Right ventricle myocardium superior (tissue), 1 donor: ENCODE measurements around the gene KCTD14. TPM values are rescaled to one million over a fixed set of nuclear protein-coding genes. Genes with fewer than 3 reads are reported as not detected.
"Not testable (repeated sequence)": the region's sequence is repeated elsewhere in the genome, so short reads cannot be mapped to it uniquely, and the experiment has no call there.

ENCODE experiments used
- ATAC-seq: fragments of 200-7000 bp; cut with Tn5 transposase; one replicate; pipeline ENCODE4 v1.9.1; 2020; ENCODE audit warnings: mild to moderate bottlenecking; ENCODE audit not compliant: poor library complexity
- DNase-seq: peaks from one replicate; pipeline ENCODE4 v3.0.0-alpha.2; 2020
- intact Hi-C: fragments of 100-400 bp; cut with DNase I; formaldehyde crosslinking; loops from one replicate; pipeline ENCODE4 v1.11.2; 2022
- total RNA-seq: library from RNA; stranded (reverse); fragmentation: NEBNext Ultra II Directional; extraction: Animal tissue kit (Norgen Biotek cat#: 25700); gene quantifications from one replicate; pipeline ENCODE4 v1.2.1, GENCODE V29; 2021
- donor health status: DM: no; HTN: yes; CAD: no; lungs with severe emphysema.

The KCTD14 gene
- total RNA-seq, 1 donor from 2014 or later: not detected

GRCh38 chr11:78032090-78032489, 9.0 kb upstream of the KCTD14 start:
- intact Hi-C loops: no loop called here
- DNase-seq: no peak
- ATAC-seq: no peak

- no peak for DNase-seq
- no peak for ATAC-seq
- intact Hi-C loops: no loop called here
These were observed 8.6 kb upstream of the KCTD14 start for GRCh38 chr11:78031629-78032028.

DNA sequence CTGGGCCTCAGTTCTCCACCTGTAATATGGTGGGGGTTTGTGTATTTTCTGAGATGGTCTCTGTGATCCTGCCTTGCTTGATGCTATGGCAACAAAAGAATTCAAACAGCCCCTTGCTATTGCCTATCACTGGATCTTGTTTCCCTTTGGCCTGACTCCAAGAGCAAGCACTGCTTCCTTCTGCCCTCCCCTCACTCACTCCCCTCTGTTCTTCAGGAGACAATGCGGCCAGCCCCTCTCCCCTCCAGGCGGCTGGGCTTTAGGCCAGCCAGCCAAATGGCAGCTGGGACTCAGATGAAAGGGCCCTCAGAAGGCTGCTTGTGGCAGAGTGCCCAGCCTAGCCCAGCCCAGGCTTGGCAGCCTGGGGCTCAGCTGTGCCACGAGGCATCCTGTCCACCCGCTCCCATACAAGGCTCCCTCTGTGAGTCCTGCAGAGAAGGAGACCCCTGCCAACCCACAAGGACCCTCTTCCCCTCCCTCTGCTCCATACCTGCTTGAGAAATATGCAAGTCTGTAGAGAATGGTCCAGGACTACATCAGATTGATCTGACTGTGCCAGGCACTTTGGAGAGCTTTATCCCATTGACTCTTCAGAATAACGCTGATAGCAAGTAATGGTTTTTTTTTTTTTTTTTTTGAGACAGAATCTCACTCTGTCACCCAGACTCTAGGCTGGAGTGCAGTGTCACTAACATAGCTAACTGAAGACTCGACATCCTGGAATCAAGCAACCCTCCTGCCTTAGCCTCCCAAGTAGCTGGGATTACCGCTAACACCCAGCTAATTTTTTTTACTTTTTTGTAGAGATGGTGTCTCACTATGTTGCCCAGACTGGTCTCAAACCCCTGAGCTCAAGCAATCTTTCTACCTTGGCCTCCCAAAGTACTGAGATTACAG, 7.6 kb upstream of the KCTD14 start:
- peak; percentile 76 for DNase-seq
- ATAC-seq: peak; percentile 96
- intact Hi-C loops: no loop called here

GRCh38 chr11:78028423-78028822, 5.3 kb upstream of the KCTD14 start:
- intact Hi-C loops, DNase-seq, ATAC-seq: not testable (repeated sequence)

DNA sequence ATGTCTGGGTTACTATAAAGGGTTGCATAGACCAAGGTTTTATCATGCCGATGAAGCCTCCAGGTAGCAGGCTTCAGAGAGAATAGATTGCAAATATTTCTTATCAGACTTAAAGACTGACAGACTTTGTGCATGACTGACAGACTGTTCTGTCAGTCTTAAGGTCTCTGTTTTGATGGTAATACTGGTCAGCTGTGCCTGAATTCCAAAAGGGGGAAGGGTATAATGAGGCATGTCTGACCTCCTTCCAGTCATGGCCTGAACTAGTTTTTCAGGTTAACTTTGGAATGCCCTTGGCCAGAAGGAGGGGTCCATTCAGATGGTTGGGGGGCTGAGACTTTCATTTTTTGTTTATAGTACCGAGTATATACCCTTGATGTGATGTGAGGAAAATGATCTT, 4.7 kb upstream of the KCTD14 start:
- intact Hi-C loops: no loop called here
- no peak for ATAC-seq
- DNase-seq: no peak

DNA sequence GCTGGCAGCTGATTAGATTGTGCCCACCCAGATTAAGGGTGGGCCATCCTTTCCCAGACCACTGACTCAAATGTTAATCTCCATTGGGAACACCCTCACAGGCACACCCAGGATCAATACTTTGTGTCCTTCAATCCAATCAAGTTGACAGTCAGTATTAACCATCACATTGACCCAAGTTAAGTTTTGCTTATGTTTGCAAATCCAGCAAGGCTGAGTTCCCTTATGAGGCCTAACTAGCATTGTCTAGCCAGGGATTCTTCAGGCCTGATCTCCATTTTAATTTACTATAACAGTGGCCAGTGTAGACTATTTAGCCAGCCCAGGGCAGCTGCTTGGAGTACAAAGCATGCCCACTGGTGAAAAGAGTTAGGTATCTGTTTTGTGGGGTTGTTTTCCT, 2.3 kb upstream of the KCTD14 start:
- ATAC-seq (no peak), DNase-seq (no peak)
- intact Hi-C loops: no loop called here

DNA sequence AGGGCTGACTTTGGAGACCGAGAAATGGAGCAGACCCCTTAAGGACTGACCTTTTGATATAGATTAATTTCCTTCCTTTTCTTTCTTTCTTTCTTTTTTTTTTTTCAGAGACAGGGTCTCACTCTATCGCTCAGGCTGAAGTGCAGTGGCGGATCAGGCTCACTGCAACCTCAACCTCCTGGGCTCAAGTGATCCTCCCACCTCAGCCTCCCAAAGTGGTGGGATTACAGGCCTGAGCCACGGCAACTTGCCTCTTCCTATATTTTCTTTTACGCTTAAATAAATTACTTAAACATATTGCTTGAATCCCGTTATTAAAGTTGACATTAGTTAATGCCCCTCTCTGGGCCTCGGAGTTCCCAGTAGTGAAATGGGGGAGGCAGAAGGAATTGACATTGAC, 350 bp upstream of the KCTD14 start:
- no peak for ATAC-seq
- intact Hi-C loops: no loop called here
- DNase-seq: no peak

GRCh38 chr11:78021611-78022010, 1.5 kb downstream of the KCTD14 start:
- no peak for ATAC-seq
- intact Hi-C loops: no loop called here
- no peak for DNase-seq

DNA sequence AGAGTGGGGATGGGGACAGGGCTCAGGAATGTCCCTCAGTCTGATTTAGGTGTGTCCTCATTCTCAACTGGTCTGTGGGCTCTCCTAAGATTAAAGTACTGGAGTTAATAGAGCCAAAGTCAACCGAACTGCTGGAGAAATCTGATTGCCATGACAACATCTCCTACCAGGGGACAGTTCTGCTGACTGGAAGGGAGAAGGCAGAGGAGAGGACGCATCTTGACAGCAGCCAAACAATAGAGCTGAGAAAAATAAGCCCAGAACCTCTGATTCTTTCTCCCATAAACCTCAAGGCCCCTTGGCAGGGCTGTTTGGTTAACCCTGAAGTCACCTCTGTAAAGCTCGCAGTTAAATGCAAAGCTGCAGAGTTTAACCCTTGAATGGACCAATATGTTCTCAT, 2.8 kb downstream of the KCTD14 start:
- DNase-seq (no peak), ATAC-seq (no peak)
- intact Hi-C loops: no loop called here

- intact Hi-C loops: no loop called here
- ATAC-seq (no peak), DNase-seq (no peak)
These were observed 3.3 kb downstream of the KCTD14 start for GRCh38 chr11:78019808-78020207.

DNA sequence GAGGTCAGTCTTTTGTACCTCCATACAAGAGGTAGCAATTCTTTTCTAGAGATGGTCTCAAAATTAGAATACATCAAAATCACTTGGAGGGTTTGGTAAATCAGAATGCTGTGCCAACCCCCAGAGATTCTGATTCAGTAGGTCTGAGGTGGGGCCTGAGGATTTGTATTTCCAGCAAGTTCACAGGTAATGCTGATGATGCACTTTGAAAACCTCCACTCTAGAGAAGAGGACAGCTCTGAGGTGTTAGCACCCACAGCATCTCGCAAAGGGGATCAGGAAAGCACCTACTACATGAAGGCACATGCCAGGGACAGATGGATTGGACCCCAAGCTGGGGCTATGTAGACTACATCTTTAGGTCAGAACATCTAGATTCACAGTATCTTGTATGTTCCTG, 7.2 kb downstream of the KCTD14 start:
- ATAC-seq: no peak
- no peak for DNase-seq
- intact Hi-C loops: no loop called here

GRCh38 chr11:78014937-78015520, 8.0 kb downstream of the KCTD14 start:
- DNase-seq, ATAC-seq, intact Hi-C loops: not testable (repeated sequence)

GRCh38 chr11:78011301-78011700, 11.8 kb downstream of the KCTD14 start:
- DNase-seq (no peak), ATAC-seq (no peak)
- intact Hi-C loops: no loop called here

GRCh38 chr11:78010755-78011154, 12.3 kb downstream of the KCTD14 start:
- DNase-seq: no peak
- intact Hi-C loops: no loop called here
- no peak for ATAC-seq

DNA sequence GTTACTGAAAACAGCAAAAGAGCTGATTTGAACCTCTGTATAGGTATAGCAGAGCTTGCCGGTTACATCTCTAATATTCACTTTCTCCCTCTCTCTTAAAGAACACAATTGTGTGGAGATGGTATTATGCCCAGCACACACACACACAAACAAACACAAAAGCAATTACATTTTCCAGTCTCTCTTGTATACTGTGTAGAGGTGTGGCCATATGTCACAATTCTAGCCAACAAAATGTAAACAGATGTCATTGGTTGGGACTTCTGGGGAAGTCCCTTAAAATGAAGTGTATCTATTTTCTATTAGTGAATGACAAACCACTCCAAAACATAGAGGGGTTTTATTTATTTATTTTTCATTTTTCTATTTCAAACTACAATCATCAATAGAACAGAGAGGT, 12.8 kb downstream of the KCTD14 start:
- DNase-seq (no peak), ATAC-seq (no peak)
- intact Hi-C loops: no loop called here

- DNase-seq (no peak), ATAC-seq (no peak)
- intact Hi-C loops: no loop called here
These were observed 14.0 kb downstream of the KCTD14 start for GRCh38 chr11:78009062-78009461.

DNA sequence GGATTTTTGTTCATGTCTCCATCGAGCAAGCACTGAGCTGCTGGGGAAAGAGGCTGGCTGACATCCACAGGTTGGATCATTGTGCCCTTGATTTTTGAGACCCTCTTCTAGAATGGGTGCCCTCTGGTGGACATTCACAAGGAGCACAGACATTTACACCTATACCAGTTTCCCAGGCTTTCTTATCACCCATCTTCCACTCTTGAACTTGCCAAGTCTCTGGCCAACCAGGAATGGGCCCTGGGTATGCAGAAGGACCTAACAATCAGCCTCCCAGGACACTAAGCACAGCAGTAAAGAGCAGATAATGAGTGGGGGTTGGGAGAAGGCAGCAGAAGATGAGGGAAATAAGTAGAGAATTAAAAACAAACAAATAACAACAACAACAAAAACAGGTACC, 22.9 kb downstream of the KCTD14 start:
- no peak for DNase-seq
- peak; percentile 47 for ATAC-seq
- intact Hi-C loops: no loop called here

DNA sequence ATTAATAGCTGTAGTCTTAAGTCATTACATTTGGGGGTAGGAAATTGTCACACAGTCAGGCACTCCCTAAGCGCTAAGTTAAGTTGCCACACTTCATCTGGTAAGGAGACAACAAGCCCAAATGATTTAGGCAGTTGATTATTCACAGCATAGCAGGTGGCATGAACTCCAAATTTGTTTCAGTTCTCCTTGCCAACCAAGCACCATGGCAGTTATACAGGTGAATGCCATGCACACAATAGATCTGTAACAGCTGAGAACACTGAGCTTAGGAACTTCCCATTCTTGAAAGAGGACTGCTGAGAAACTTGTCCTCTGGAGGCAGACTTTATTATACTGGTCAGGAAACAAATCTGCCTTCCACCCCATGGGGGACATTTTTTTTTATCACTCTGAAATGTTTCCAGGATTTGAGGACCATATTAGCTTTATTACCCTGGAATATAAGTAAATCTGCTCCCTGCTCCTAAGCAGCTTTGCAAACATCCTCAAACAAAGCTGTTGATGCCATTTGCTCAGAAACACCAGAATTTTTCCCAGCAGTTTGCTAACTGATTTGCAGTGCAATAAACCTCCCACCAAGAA, 23.5 kb downstream of the KCTD14 start:
- DNase-seq (no peak), ATAC-seq (no peak)
- intact Hi-C loops: no loop called here

- peak; percentile 99 for ATAC-seq
- intact Hi-C loops: no loop called here
These were observed 28.4 kb downstream of the KCTD14 start, which contains the start of gene INTS4 for GRCh38 chr11:77994434-77995362. TSS of gene INTS4 (minus strand) at chr11:77994668. CDS start at chr11:77994643, 25 bp downstream.

More at GRCh38 chr11:77994434-77995362, 28.4 kb downstream of the KCTD14 start, which contains the start of gene INTS4:
- peak; percentile 99 for DNase-seq
